ENCODE measurements around the gene PPIF.

The PPIF gene

DNA sequence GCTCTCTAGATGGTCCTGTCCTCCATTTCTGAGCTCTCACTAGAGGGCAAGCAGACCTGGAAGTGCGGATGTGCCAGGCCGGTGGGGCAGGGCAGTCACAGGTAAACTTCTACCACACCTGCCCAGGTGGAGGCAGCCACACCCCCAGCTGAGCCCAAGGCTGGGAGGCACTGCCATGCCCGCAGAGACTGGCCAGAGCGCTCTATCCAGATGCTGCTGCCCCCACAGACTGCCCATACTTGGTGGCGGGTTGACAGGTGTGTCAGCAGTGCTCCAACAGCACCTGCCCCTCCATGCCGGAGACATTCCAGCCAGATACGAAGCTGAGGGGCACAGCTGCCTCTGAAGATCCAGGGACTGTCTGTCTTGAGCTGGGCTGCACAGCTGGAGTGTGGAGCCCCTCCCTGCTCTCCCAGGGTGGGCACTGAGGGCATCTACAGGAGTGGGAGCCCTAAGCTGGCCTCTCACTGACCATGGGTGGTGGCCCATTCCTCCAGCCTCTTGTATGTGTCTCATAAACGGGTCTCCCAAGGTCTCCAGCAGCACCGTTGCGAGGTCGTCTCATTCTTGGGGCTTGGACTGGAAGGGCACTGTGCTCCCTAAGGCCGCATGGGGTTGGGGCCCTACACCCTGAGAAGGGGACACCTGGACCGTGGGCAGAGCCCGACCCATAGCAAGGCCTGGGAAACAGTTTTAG, 38.2 kb upstream of the PPIF start:
- TF ChIP-seq, protein P1, sequence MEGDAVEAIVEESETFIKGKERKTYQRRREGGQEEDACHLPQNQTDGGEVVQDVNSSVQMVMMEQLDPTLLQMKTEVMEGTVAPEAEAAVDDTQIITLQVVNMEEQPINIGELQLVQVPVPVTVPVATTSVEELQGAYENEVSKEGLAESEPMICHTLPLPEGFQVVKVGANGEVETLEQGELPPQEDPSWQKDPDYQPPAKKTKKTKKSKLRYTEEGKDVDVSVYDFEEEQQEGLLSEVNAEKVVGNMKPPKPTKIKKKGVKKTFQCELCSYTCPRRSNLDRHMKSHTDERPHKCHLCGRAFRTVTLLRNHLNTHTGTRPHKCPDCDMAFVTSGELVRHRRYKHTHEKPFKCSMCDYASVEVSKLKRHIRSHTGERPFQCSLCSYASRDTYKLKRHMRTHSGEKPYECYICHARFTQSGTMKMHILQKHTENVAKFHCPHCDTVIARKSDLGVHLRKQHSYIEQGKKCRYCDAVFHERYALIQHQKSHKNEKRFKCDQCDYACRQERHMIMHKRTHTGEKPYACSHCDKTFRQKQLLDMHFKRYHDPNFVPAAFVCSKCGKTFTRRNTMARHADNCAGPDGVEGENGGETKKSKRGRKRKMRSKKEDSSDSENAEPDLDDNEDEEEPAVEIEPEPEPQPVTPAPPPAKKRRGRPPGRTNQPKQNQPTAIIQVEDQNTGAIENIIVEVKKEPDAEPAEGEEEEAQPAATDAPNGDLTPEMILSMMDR (IDR thresholded peaks at IDR 0.05; ENCODE audit: extremely low read depth, insufficient read depth, missing control alignments) = no peak
- in situ Hi-C loops (cut with MboI; ENCODE audit: low pct_unique_long_range_greater_than_20kb, low sequenced_read_pairs, unreplicated experiment) = no loop called here
- DNase-seq (ENCODE audit: low spot score) = no peak

DNA sequence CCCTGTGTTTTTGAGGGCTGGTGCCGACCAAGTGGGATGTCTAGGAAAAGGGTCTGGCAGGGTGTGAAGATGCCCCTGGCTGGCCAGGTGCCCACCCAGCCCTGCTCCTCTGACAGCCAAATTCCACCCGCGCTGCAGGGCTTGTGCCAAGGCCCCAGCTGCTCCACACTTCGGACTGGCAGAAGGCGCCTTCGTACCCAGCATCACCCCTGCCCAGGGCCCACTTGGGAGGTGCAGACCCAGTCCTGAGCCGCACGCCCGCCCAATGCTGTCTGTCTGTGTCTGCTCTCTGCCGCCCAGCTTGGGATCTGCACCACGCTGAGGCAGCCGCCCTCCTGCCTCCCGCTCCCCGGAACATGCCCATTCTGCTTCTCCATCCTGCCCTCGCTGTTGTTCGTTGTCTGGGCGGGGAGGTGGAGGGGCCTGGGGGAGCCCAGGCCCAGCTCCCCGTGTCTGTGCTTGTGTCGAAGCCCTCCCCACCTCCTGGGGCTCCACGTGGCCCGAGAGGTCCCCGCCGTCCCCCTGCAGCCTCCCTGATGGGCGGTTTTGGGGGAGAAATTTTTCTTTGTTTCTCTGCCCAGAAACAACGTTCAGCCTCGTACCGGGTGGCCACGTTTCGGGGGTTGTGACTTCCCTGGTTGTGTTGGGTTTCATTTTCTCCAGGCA, 36.9 kb upstream of the PPIF start:
- in situ Hi-C loops (cut with MboI; ENCODE audit: low pct_unique_long_range_greater_than_20kb, low sequenced_read_pairs, unreplicated experiment) = no loop called here
- TF ChIP-seq, protein P1 (IDR thresholded peaks at IDR 0.05; ENCODE audit: extremely low read depth, insufficient read depth, missing control alignments) = no peak
- no peak for DNase-seq (ENCODE audit: low spot score)

DNA sequence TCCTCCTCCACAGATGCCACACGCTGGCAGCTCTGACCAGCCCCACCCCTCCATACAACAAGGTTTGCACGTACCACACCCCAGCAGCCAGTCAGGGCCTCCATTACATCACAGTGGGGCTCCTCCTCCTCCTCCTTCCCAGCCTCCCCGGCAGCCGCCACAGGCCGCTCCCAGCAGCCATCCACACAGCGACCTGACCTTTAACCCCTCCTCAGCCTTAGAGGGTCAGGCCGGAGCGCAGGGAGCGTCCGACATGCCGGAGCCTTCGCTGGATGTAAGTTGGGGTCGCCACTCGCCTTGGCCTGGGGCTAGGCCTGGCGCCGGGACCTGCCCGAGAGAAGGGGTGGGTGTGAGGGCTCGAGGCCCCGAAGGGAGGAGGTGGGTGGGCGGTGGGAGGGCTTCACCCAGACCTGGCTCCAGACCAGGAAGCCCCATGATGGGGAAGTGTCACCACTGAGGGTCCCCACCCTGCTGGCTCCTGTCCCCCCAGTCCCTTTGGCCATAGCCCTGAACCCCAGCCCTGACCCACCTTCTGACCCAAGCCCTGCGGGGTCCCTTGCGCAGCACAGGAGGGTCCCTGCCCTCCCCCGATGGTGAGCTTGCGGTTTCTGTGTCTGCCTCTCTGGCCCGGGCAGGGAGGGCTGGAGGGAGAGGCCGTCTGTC, 36.2 kb upstream of the PPIF start:
- DNase-seq (ENCODE audit: low spot score) = no peak
- TF ChIP-seq, protein P1 (IDR thresholded peaks at IDR 0.05; ENCODE audit: extremely low read depth, insufficient read depth, missing control alignments) = no peak
- in situ Hi-C loops (cut with MboI; ENCODE audit: low pct_unique_long_range_greater_than_20kb, low sequenced_read_pairs, unreplicated experiment) = no loop called here

DNA sequence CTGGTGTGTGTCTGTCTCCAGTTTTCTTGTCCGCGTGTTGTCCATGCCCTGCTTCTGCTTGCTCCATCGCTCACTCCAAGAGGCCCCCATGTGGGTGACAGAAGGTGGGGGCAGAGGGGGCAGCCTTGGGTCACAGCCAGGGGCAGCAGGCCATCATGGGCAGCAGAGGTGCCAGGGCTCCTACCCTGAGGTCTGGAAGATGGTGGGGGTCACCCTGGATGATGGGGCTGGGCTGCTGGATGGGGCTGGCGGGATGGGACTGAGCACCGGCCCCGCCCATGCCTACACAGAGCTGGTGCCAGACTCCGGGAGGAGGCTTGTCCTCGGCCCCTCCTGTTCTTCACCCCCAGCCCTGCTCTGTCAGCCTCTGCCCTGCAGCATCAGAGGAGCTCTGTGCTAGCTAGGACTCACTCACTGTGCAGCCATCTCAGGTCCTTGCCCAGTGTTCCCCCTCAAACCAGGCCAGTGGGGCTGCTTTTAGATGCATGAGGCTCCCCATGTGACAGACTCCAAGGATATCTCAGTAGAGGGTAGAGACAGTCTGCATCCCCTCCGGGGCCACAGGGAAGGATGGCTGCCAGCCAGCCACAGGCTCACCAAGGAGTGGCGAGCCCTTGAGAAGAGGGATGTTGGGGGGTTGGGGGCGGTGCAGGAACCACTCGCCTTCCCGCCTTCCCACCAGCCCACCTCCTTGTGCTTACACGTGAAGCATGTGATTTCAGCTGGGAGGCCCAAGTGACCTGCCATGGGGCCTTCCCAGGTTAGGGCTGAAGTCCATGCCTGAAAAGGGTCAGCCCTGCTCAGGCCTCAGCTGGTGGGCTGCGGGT, 35.5 kb upstream of the PPIF start:
- DNase-seq (ENCODE audit: low spot score) = no peak
- TF ChIP-seq, protein P1 (IDR thresholded peaks at IDR 0.05; ENCODE audit: extremely low read depth, insufficient read depth, missing control alignments) = no peak
- in situ Hi-C loops (cut with MboI; ENCODE audit: low pct_unique_long_range_greater_than_20kb, low sequenced_read_pairs, unreplicated experiment) = no loop called here

DNA sequence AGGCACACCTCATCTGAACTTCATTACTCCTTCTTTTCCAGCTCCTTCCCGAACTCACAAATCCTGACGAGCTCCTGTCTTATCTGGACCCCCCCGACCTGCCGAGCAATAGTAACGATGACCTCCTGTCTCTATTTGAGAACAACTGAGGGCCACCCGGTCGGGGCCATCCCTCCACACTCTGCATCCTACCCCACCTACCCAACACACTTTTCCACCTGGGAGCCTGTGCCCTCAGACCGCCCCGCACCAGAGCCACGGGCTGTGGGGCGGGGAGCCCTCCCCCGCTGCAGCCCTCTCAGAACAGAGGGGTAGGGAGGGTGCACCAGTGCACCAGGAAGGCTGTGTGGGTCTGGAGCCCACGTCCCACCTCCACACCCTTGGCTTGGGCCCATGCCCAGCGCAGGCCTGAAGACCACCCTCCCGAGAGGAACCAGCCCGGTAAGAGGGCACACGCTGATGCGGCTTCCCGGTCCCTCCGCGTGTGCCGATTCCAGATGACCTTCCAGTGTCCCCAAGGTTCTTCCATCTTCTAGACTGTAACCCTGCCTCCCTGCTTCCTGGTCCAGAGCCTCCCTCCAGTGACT, 34.6 kb upstream of the PPIF start:
- DNase-seq (ENCODE audit: low spot score) = no peak
- TF ChIP-seq, protein P1 (IDR thresholded peaks at IDR 0.05; ENCODE audit: extremely low read depth, insufficient read depth, missing control alignments) = no peak
- in situ Hi-C loops (cut with MboI; ENCODE audit: low pct_unique_long_range_greater_than_20kb, low sequenced_read_pairs, unreplicated experiment) = no loop called here

DNA sequence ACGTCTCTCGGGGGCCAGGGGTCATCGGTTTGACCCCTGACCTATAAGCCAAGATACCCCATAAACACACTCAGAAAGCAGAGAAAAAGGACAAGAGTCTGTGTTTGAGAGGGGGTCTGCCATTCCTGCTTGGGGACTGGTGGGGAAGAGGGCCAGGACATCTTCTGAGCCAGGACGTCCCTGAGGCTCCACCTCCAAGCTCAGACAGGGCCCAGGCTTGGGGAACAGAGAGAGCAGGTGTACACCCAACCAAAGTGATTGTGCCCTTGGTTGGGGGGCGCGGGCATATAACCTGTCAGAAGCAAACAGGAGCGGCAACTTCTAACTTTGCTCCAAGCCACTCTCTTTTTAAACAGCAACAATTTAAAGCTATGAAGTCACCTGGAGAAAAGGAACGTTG, 33.9 kb upstream of the PPIF start:
- TF ChIP-seq, protein P1 (IDR thresholded peaks at IDR 0.05; ENCODE audit: extremely low read depth, insufficient read depth, missing control alignments) = no peak
- in situ Hi-C loops (cut with MboI; ENCODE audit: low pct_unique_long_range_greater_than_20kb, low sequenced_read_pairs, unreplicated experiment) = no loop called here
- DNase-seq (ENCODE audit: low spot score) = no peak
